ENCODE measurements around the gene LRRC19. TPM values are rescaled to one million over a fixed set of nuclear protein-coding genes. Genes with fewer than 3 reads are reported as not detected.

The LRRC19 gene
- total RNA-seq, 1 experiment from 2014 or later, result not detected

GRCh38 chr9:27042476-27042875 lies 37.0 kb upstream of the LRRC19 start:
- no peak for DNase-seq (ENCODE audit: low read depth, low spot score)
- H3K4me1 ChIP-seq (ENCODE audit: control insufficient read depth, insufficient read depth, low read length), result no peaks in the 10 kb centered on the region
- no peak overlapping the region for H3K27ac ChIP-seq (ENCODE audit: low read length)
- BruUV-seq (replicated peaks), result no TSS peak
- H3K4me3 ChIP-seq (ENCODE audit: low read depth in 2 of 2, low read length in 2 of 2), result no peak overlapping the region
- TF ChIP-seq SIN3A (IDR thresholded peaks at IDR 0.05; ENCODE audit: borderline replicate concordance, insufficient read depth, low read depth, low read length) (no peak), CTCF (IDR thresholded peaks at IDR 0.05) (no peak), POLR2AphosphoS5 (IDR thresholded peaks at IDR 0.05; ENCODE audit: low read depth, low read length) (no peak), TCF7L2 (IDR thresholded peaks at IDR 0.05; ENCODE audit: low read depth, low read length) (no peak)
- TF ChIP-seq, protein P1, sequence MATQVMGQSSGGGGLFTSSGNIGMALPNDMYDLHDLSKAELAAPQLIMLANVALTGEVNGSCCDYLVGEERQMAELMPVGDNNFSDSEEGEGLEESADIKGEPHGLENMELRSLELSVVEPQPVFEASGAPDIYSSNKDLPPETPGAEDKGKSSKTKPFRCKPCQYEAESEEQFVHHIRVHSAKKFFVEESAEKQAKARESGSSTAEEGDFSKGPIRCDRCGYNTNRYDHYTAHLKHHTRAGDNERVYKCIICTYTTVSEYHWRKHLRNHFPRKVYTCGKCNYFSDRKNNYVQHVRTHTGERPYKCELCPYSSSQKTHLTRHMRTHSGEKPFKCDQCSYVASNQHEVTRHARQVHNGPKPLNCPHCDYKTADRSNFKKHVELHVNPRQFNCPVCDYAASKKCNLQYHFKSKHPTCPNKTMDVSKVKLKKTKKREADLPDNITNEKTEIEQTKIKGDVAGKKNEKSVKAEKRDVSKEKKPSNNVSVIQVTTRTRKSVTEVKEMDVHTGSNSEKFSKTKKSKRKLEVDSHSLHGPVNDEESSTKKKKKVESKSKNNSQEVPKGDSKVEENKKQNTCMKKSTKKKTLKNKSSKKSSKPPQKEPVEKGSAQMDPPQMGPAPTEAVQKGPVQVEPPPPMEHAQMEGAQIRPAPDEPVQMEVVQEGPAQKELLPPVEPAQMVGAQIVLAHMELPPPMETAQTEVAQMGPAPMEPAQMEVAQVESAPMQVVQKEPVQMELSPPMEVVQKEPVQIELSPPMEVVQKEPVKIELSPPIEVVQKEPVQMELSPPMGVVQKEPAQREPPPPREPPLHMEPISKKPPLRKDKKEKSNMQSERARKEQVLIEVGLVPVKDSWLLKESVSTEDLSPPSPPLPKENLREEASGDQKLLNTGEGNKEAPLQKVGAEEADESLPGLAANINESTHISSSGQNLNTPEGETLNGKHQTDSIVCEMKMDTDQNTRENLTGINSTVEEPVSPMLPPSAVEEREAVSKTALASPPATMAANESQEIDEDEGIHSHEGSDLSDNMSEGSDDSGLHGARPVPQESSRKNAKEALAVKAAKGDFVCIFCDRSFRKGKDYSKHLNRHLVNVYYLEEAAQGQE (IDR thresholded peaks at IDR 0.05; ENCODE audit: insufficient read depth in 1 of 2, low read depth in 2 of 2, low read length in 1 of 2), result no peak
- no peaks in the 10 kb centered on the region for H3K36me3 ChIP-seq (ENCODE audit: control insufficient read depth, insufficient read depth, low read length)
- no peaks in the 10 kb centered on the region for H3K27me3 ChIP-seq (ENCODE audit: control insufficient read depth, insufficient read depth, low read length)
- in situ Hi-C loops (cut with HindIII; ENCODE audit: low pct_unique_long_range_greater_than_20kb, low sequenced_read_pairs) (no loop called here), intact Hi-C loops (cut with micrococcal nuclease; ENCODE audit: unreplicated experiment) (no loop called here)
- ATAC-seq, result no peak
- ChIA-PET CTCF (no interaction called here), POLR2A (no interaction called here)
- no peaks in the 10 kb centered on the region for H3K9me3 ChIP-seq (ENCODE audit: control insufficient read depth, insufficient read depth, low read depth, low read length)

GRCh38 chr9:27041746-27042145 lies 36.3 kb upstream of the LRRC19 start:
- no TSS peak for BruUV-seq (replicated peaks)
- CTCF ChIA-PET, result no interaction called here
- H3K36me3 ChIP-seq (ENCODE audit: control insufficient read depth, insufficient read depth, low read length), result no peaks in the 10 kb centered on the region
- DNase-seq (ENCODE audit: low read depth, low spot score), result no peak
- POLR2A ChIA-PET, result no interaction called here
- no peaks in the 10 kb centered on the region for H3K4me1 ChIP-seq (ENCODE audit: control insufficient read depth, insufficient read depth, low read length)
- no peak for ATAC-seq
- H3K27ac ChIP-seq (ENCODE audit: low read length), result no peak overlapping the region
- no peak overlapping the region for H3K4me3 ChIP-seq (ENCODE audit: low read depth in 2 of 2, low read length in 2 of 2)
- no peaks in the 10 kb centered on the region for H3K27me3 ChIP-seq (ENCODE audit: control insufficient read depth, insufficient read depth, low read length)
- no peaks in the 10 kb centered on the region for H3K9me3 ChIP-seq (ENCODE audit: control insufficient read depth, insufficient read depth, low read depth, low read length)
- intact Hi-C loops (cut with micrococcal nuclease; ENCODE audit: unreplicated experiment), result no loop called here
- in situ Hi-C loops (cut with HindIII; ENCODE audit: low pct_unique_long_range_greater_than_20kb, low sequenced_read_pairs), result no loop called here
- TF ChIP-seq SIN3A (IDR thresholded peaks at IDR 0.05; ENCODE audit: borderline replicate concordance, insufficient read depth, low read depth, low read length) (no peak), CTCF (IDR thresholded peaks at IDR 0.05) (no peak), TCF7L2 (IDR thresholded peaks at IDR 0.05; ENCODE audit: low read depth, low read length) (no peak), POLR2AphosphoS5 (IDR thresholded peaks at IDR 0.05; ENCODE audit: low read depth, low read length) (no peak)
- TF ChIP-seq, protein P1 (IDR thresholded peaks at IDR 0.05; ENCODE audit: insufficient read depth in 1 of 2, low read depth in 2 of 2, low read length in 1 of 2), result no peak

All from Panc1 (cell line).